Neural cell (in vitro differentiated cells): ENCODE results near the gene CCSER2. TPM values are rescaled to one million over a fixed set of nuclear protein-coding genes. Genes with fewer than 3 reads are reported as not detected.

Experiments
- H2AFZ ChIP-seq: fragments of 200-600, 300-800 bp; sonication (generic), shearing (Covaris generic); 2 replicates; pipeline ENCODE4 v1.6.0; 2014; ENCODE audit warnings: low read depth, mild to moderate bottlenecking, antibody characterized with exemption, low read length, moderate library complexity
- H3F3A ChIP-seq: fragments of 200-600 bp; shearing (Covaris generic); 2 replicates; pipeline ENCODE4 v1.6.1; 2016; ENCODE audit warnings: mild to moderate bottlenecking, moderate library complexity, mixed read lengths, antibody characterized with exemption, low read length; ENCODE audit not compliant: insufficient read depth, poor library complexity, severe bottlenecking
- H3K27ac ChIP-seq: fragments of 200-600, 300-800 bp; sonication (generic), shearing (Covaris generic); 2 replicates; pipeline ENCODE4 v1.5.1; 2014; ENCODE audit warnings: mild to moderate bottlenecking, low read length, moderate library complexity
- H3K27me3 ChIP-seq: fragments of 300-800, 200-600 bp; sonication (generic), shearing (Covaris generic); 2 replicates; pipeline ENCODE4 v1.6.0; 2014; ENCODE audit warnings: mild to moderate bottlenecking, low read depth, low read length, moderate library complexity; ENCODE audit not compliant: insufficient read depth
- H3K36me3 ChIP-seq: fragments of 300-800, 200-600 bp; sonication (generic), shearing (Covaris generic); 2 replicates; pipeline ENCODE4 v1.5.1; 2014; ENCODE audit warnings: mild to moderate bottlenecking, antibody characterized with exemption, low read length, moderate library complexity; ENCODE audit not compliant: insufficient read depth
- H3K4me2 ChIP-seq: fragments of 300-800, 200-600 bp; sonication (generic), shearing (Covaris generic); 2 replicates; pipeline ENCODE4 v1.6.0; 2014; ENCODE audit warnings: mild to moderate bottlenecking, low read length
- H3K4me3 ChIP-seq: fragments of 300-800, 200-600 bp; sonication (generic), shearing (Covaris generic); 2 replicates; pipeline ENCODE4 v1.5.1; 2014; ENCODE audit warnings: mild to moderate bottlenecking, low read length, moderate library complexity
- H3K79me2 ChIP-seq: fragments of 200-600 bp; shearing (Covaris generic); replicated peaks from 2 replicates; pipeline ENCODE4 v1.6.0; 2014; ENCODE audit warnings: mild to moderate bottlenecking, low read length, moderate library complexity; ENCODE audit not compliant: insufficient read depth
- H3K9ac ChIP-seq: fragments of 300-800, 200-600 bp; sonication (generic), shearing (Covaris generic); 2 replicates; pipeline ENCODE4 v1.6.1; 2016; ENCODE audit warnings: mild to moderate bottlenecking, low read length, mixed read lengths
- H3K9me2 ChIP-seq: fragments of 200-600 bp; shearing (Covaris generic); 2 replicates; pipeline ENCODE4 v1.6.1; 2016; ENCODE audit warnings: mild to moderate bottlenecking, low read length, mixed read lengths; ENCODE audit not compliant: insufficient read depth
- H3K9me3 ChIP-seq: fragments of 200-600, 300-800 bp; sonication (generic), shearing (Covaris generic); 2 replicates; pipeline ENCODE4 v1.6.1; 2016; ENCODE audit warnings: mild to moderate bottlenecking, mixed run types, low read length, moderate library complexity, mixed read lengths
- H4K20me1 ChIP-seq: fragments of 200-600 bp; shearing (Covaris generic); 2 replicates; pipeline ENCODE4 v1.6.1; 2016; ENCODE audit warnings: mild to moderate bottlenecking, mixed run types; ENCODE audit not compliant: insufficient read depth
- CTCF ChIP-seq: fragments of 450-650 bp; IDR thresholded peaks from 2 replicates; pipeline ENCODE4 v1.5.1; 2014; ENCODE audit warnings: antibody characterized with exemption, mild to moderate bottlenecking, moderate library complexity; ENCODE audit not compliant: poor library complexity, severe bottlenecking
- EP300 ChIP-seq: fragments of 450-650 bp; conservative IDR thresholded peaks from 2 replicates; pipeline ENCODE4 v1.6.1; 2014; ENCODE audit warnings: antibody characterized with exemption, mild to moderate bottlenecking, moderate library complexity; ENCODE audit not compliant: poor library complexity, severe bottlenecking
- EZH2 ChIP-seq: fragments of 200-600, 300-800 bp; shearing (Covaris generic), sonication (generic); IDR thresholded peaks from 2 replicates; pipeline ENCODE4 v1.6.1; 2014; ENCODE audit warnings: antibody characterized with exemption, low read length, borderline replicate concordance, mild to moderate bottlenecking; ENCODE audit not compliant: insufficient read depth, poor library complexity, severe bottlenecking
- MXI1 ChIP-seq: fragments of 450-650 bp; conservative IDR thresholded peaks from 2 replicates; pipeline ENCODE4 v1.6.1; 2014; ENCODE audit warnings: antibody characterized with exemption, mild to moderate bottlenecking; ENCODE audit not compliant: poor library complexity, severe bottlenecking
- POLR2AphosphoS5 ChIP-seq: IDR thresholded peaks from 2 replicates; pipeline ENCODE4 v1.6.1; 2012
- RAD21 ChIP-seq: fragments of 450-650 bp; conservative IDR thresholded peaks from 2 replicates; pipeline ENCODE4 v1.6.1; 2014; ENCODE audit warnings: antibody characterized with exemption, mild to moderate bottlenecking, moderate library complexity
- REST ChIP-seq: IDR thresholded peaks from 2 replicates; pipeline ENCODE4 v1.6.1; 2012; ENCODE audit warnings: borderline replicate concordance
- SMC3 ChIP-seq: fragments of 450-650 bp; conservative IDR thresholded peaks from 2 replicates; pipeline ENCODE4 v1.6.1; 2014; ENCODE audit warnings: antibody characterized with exemption, mild to moderate bottlenecking, moderate library complexity; ENCODE audit not compliant: poor library complexity
- TAF1 ChIP-seq: IDR thresholded peaks from 2 replicates; pipeline ENCODE4 v1.6.1; 2012; ENCODE audit warnings: low read depth
- polyA plus RNA-seq: library from polyadenylated mRNA; depleted of rRNA; stranded (reverse); fragments of >200 nt; gene quantifications from 2 replicates; pipeline ENCODE4 v1.2.3, GENCODE V29; 2014

The CCSER2 gene
- polyA plus RNA-seq, 1 donor from 2014 or later, result 38.3 TPM

GRCh38 chr10:84552478-84552877, 224.1 kb downstream of the CCSER2 start:
- no peaks in the 10 kb centered on the region for H3K9me3 ChIP-seq
- no peaks in the 10 kb centered on the region for H3F3A ChIP-seq
- H3K9me2 ChIP-seq, result no peaks in the 10 kb centered on the region
- H2AFZ ChIP-seq, result no peak overlapping the region
- no peak overlapping the region for H3K9ac ChIP-seq
- H3K27ac ChIP-seq, result no peak overlapping the region
- no peaks in the 10 kb centered on the region for H3K27me3 ChIP-seq
- H3K79me2 ChIP-seq, result no peaks in the 10 kb centered on the region
- no peaks in the 10 kb centered on the region for H3K36me3 ChIP-seq
- H4K20me1 ChIP-seq, result no peaks in the 10 kb centered on the region
- no peak overlapping the region for H3K4me3 ChIP-seq
- TF ChIP-seq RAD21 (peak; percentile 24), SMC3 (no peak), EP300 (no peak)
- H3K4me2 ChIP-seq, result no peak overlapping the region

GRCh38 chr10:84562592-84562991, 234.2 kb downstream of the CCSER2 start:
- Histone ChIP-seq H4K20me1 (no peaks in the 10 kb centered on the region), H3K4me2 (no peak overlapping the region), H3K9ac (no peak overlapping the region), H3K27me3 (no peaks in the 10 kb centered on the region), H3K9me2 (no peaks in the 10 kb centered on the region), H2AFZ (no peak overlapping the region), H3K9me3 (no peaks in the 10 kb centered on the region), H3K36me3 (no peaks in the 10 kb centered on the region), H3K4me3 (no peak overlapping the region), H3K79me2 (no peaks in the 10 kb centered on the region), H3F3A (no peaks in the 10 kb centered on the region), H3K27ac (no peak overlapping the region)
- TF ChIP-seq REST, result no peak
- TF ChIP-seq CTCF, result no peak
- no peak for TF ChIP-seq RAD21
- no peak for TF ChIP-seq POLR2AphosphoS5
- TF ChIP-seq EP300, result no peak
- no peak for TF ChIP-seq TAF1
- no peak for TF ChIP-seq MXI1
- no peak for TF ChIP-seq EZH2
- TF ChIP-seq SMC3, result no peak

GRCh38 chr10:84563355-84563754, 235.0 kb downstream of the CCSER2 start:
- no peaks in the 10 kb centered on the region for H4K20me1 ChIP-seq
- H3K79me2 ChIP-seq, result no peaks in the 10 kb centered on the region
- H3K4me2 ChIP-seq, result no peak overlapping the region
- TF ChIP-seq RAD21 (no peak), MXI1 (no peak), CTCF (no peak), POLR2AphosphoS5 (peak; percentile 66)
- no peak overlapping the region for H3K4me3 ChIP-seq
- no peaks in the 10 kb centered on the region for H3K27me3 ChIP-seq
- H3F3A ChIP-seq, result no peaks in the 10 kb centered on the region
- H3K9me3 ChIP-seq, result no peaks in the 10 kb centered on the region
- no peak overlapping the region for H3K9ac ChIP-seq
- H2AFZ ChIP-seq, result no peak overlapping the region
- H3K36me3 ChIP-seq, result no peaks in the 10 kb centered on the region
- no peaks in the 10 kb centered on the region for H3K9me2 ChIP-seq
- H3K27ac ChIP-seq, result no peak overlapping the region
